ENCODE data around the gene PLSCR4.

DNA sequence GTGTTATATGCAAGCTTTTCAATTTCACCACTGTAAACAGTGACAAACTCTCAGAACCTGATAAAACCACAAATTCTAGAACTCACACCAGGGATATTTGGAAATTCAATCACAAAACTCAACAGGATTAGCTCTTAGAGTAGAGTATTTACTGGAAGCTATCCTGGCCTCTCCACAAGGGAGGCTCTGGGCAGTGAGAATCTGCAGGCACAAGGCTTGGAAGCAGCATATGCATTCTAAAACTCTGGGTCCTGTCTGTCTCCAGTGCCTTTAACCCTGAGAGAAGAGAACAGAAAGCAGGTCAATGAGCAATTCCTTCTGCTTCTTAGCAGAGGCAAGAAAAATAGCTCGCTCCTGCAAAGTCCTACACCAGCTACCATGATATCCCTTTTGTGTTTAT, 23.4 kb downstream of the PLSCR4 start:
- TF ChIP-seq, protein P1, sequence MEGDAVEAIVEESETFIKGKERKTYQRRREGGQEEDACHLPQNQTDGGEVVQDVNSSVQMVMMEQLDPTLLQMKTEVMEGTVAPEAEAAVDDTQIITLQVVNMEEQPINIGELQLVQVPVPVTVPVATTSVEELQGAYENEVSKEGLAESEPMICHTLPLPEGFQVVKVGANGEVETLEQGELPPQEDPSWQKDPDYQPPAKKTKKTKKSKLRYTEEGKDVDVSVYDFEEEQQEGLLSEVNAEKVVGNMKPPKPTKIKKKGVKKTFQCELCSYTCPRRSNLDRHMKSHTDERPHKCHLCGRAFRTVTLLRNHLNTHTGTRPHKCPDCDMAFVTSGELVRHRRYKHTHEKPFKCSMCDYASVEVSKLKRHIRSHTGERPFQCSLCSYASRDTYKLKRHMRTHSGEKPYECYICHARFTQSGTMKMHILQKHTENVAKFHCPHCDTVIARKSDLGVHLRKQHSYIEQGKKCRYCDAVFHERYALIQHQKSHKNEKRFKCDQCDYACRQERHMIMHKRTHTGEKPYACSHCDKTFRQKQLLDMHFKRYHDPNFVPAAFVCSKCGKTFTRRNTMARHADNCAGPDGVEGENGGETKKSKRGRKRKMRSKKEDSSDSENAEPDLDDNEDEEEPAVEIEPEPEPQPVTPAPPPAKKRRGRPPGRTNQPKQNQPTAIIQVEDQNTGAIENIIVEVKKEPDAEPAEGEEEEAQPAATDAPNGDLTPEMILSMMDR (conservative IDR thresholded peaks at IDR 0.05; ENCODE audit: low read depth, low read length): no peak
- no peak for TF ChIP-seq EZH2 (IDR thresholded peaks at IDR 0.05; ENCODE audit: borderline replicate concordance, low read depth, low read length, poor library complexity, severe bottlenecking)
